Fibroblast of skin of scalp (primary cell): ENCODE measurements around the gene KLHL6.
"Not testable (repeated sequence)": the region's sequence is repeated elsewhere in the genome, so short reads cannot be mapped to it uniquely, and the experiment has no call there.

Experiments
- DNase-seq: peaks from one replicate; pipeline ENCODE4 v3.0.0-alpha.2; 2013

KLHL6 gene

DNA sequence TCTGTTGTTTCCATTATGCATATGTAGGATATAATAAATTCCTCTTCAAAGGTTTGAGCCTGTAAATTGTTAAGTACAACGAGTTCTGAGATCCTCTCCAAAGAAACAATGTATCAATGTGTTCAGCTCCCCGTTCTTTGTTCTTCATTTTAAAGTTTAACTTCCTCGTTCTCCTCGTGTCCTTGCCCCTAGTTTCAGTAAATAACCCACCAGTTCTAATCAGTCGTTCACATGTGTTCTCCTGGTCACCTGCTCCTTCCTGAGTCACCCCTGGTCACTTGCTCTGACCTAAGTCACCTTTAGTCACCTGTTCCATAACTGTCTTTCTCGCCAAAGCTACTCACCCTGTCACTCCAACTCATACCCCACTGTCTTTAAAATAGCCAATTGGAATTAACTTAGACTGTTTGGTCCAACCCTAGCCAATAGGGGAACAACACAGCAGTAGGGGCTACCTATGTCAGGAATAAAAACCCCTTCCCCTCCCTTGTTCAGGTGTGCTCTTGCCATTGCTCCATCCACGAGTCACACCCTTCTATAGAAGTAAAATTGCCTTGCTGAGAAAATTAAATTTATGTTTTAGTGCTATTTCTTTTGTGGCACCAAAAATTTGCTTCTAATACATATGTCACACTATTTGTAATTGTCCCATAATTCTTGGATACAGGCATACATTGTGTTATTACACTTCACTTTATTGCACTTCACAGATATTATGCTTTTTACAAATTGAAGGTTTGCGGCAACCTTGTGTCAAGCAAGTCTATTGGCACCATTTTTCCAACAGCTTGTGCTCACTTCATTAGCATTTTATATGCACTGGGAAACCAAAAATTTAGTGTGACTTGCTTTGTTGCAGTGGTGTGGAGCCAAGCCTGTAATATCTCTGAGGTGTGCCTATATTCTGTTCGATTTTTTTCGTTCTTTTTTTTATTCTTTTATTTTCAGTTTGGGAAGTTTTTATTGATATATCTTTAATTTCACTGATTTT lies 111.8 kb downstream of the KLHL6 start:
- DNase-seq: no peak

DNA sequence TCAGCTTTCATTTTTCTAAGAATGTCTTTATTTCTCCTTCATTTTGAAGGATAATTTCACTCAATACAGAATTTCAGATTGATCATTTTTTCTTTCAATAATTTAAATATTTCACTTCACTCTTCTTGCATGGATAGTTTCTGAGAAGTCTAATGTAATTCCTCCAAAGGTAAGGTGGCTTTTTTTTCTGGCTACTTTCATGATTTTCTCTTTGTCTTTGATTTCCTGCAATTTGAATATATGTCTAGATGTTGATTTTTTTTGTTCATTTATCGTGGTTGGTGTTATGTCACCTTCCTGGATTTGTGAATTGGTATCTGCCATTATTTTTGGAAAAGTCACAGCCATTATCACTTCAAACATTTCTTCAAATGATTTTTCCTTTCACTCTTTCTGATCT lies 112.5 kb downstream of the KLHL6 start:
- no peak for DNase-seq

DNA sequence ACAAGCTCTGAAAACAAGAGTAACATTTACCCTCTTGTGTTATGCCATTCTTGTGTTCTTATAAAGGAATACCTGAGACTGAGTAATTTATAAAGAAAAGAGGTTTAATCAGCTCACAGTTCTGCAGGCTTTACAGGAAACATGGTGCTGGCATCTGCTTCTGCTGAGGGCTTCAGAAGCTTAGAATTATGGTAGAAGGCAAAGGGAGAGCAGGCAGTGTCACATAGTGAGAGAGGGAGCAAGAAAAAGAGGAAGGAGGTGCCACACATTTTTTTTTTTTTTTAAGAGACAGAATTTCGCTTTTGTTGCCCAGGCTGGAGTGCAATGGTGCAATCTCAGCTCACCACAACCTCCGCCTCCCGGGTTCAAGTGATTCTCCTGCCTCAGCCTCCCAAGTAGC lies 115.0 kb downstream of the KLHL6 start:
- DNase-seq: not testable (repeated sequence)

DNA sequence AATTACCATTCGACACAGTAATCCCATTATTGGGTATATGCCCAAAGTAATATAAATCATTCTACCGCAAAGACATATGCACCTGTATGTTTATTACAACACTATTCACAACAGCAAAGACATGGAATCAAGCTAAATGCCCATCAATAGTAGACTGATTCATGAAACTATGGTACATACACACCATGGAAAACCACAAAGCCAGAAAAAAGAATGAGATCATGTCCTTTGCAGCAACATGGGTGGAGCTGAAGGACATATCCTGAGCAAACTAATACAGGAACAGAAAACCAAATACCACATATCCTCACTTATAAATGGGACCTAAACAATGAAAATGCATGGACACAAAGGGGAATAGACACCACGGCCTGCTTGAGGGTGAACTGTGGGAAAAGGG lies 116.0 kb downstream of the KLHL6 start:
- no peak for DNase-seq

DNA sequence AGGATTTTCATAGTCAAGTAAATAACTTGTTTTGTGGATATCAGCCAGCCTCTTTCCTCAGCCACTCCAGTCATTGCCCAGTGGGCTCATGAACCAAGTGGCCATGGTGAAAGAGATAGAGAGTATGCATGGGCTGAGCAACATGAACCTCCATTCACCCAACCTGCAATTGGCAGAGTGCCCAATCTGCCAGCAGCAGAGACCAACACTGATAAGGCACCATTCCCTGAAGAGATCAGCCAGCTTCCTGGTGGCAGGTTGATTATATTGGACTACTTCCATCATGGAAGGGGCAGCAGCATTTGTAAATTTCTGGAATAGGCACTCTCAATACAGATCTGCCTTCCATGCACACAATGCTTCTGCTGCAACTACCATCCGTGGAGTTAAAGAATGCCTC lies 116.8 kb downstream of the KLHL6 start:
- no peak for DNase-seq

DNA sequence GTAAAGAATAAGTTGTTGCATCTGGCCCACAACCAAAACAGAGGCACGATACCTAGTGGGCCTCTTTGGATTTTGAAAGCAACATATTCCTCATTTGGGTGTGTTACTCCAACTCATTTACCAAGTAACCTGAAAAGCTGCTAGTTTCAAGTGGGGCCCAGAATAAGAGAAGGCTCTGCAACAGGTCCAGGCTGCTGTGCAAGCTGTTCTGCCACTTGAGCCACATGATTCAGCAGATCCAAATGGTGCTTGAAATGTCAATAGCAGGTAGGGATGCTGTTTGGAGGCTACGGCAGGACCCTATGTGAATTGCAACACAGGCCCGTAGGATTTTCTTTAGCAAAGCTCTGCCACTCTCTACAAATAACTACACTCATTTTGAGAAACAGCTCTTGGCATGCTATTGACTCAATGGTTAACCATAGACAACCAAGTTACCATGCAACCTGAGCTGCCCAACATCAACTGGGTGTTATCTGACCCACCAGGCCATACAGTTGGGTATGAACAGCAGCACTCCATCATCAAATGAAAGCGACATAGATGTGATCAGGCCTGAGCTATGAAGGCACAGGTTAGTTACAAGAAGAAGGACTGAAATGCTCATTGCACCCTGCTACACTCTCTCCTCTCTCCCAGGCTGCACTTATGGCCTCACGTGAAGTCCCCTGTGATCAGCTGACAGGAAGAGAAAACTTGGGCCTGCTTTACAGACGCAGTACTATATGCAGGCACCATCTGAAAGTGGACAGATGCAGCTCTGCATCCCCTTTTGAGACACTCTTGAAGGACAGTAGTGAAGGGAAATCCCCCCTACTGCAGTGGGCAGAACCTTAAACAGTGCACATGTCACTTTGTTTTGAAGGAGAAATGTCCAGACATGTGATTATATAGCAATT lies 117.6 kb downstream of the KLHL6 start:
- DNase-seq: no peak
